ENCODE data around the gene RYR1. TPM values are rescaled to one million over a fixed set of nuclear protein-coding genes. Genes with fewer than 3 reads are reported as not detected.

The RYR1 gene
- total and polyA plus RNA-seq, 7 donors: under 0.01 to 4.1 (median 0.85) TPM

GRCh38 chr19:38451036-38451435 is 17.5 kb downstream of the RYR1 start:
- TF ChIP-seq POLR2A (IDR thresholded peaks at IDR 0.05) (no peak), EP300 (IDR thresholded peaks at IDR 0.05) (no peak), CTCF (IDR thresholded peaks at IDR 0.05) (no peak), POLR2AphosphoS5 (IDR thresholded peaks at IDR 0.05) (no peak)
- intact Hi-C loops (cut with DNase I): no loop called here
- 76 to 85% methylated on average over 8 of the region's 8 CpGs for WGBS, 2 donors
- H3K27ac ChIP-seq: no peak overlapping the region
- no peaks in the 10 kb centered on the region for H3K27me3 ChIP-seq
- H3K36me3 ChIP-seq: no peaks in the 10 kb centered on the region
- H3K9me3 ChIP-seq: no peaks in the 10 kb centered on the region
- no peak overlapping the region for H3K4me3 ChIP-seq
- H3K4me1 ChIP-seq: no peaks in the 10 kb centered on the region
- no peak for DNase-seq

GRCh38 chr19:38451629-38452028 is 18.1 kb downstream of the RYR1 start:
- Histone ChIP-seq H3K4me1 (no peaks in the 10 kb centered on the region), H3K9me3 (no peaks in the 10 kb centered on the region), H3K36me3 (no peaks in the 10 kb centered on the region), H3K27me3 (no peaks in the 10 kb centered on the region), H3K27ac (no peak overlapping the region), H3K4me3 (no peak overlapping the region)
- intact Hi-C loops (cut with DNase I): no loop called here
- DNase-seq: no peak
- TF ChIP-seq POLR2A (IDR thresholded peaks at IDR 0.05) (no peak), POLR2AphosphoS5 (IDR thresholded peaks at IDR 0.05) (no peak), EP300 (IDR thresholded peaks at IDR 0.05) (no peak), CTCF (IDR thresholded peaks at IDR 0.05) (no peak)
- WGBS, 2 donors: 88 to 89% methylated on average over 9 of the region's 9 CpGs

GRCh38 chr19:38452430-38453366 is 19.2 kb downstream of the RYR1 start:
- H3K4me1 ChIP-seq: no peaks in the 10 kb centered on the region
- H3K27ac ChIP-seq: no peak overlapping the region
- TF ChIP-seq CTCF (IDR thresholded peaks at IDR 0.05) (no peak), EP300 (IDR thresholded peaks at IDR 0.05) (no peak), POLR2A (IDR thresholded peaks at IDR 0.05) (no peak), POLR2AphosphoS5 (IDR thresholded peaks at IDR 0.05) (no peak)
- H3K9me3 ChIP-seq: no peaks in the 10 kb centered on the region
- no peak for DNase-seq
- no peaks in the 10 kb centered on the region for H3K36me3 ChIP-seq
- no peaks in the 10 kb centered on the region for H3K27me3 ChIP-seq
- intact Hi-C loops (cut with DNase I): no loop called here
- 67 to 75% methylated on average over 45 of the region's 45 CpGs for WGBS, 2 donors
- no peak overlapping the region for H3K4me3 ChIP-seq

GRCh38 chr19:38453596-38453995 is 20.1 kb downstream of the RYR1 start:
- no peak overlapping the region for H3K4me3 ChIP-seq
- WGBS, 2 donors: 60 to 71% methylated on average over 3 of the region's 3 CpGs

More at GRCh38 chr19:38453596-38453995, 20.1 kb downstream of the RYR1 start:
- intact Hi-C loops (cut with DNase I): no loop called here
- Histone ChIP-seq H3K27me3 (no peaks in the 10 kb centered on the region), H3K27ac (no peak overlapping the region), H3K9me3 (no peaks in the 10 kb centered on the region), H3K36me3 (no peaks in the 10 kb centered on the region), H3K4me1 (no peaks in the 10 kb centered on the region)
- DNase-seq: no peak
- TF ChIP-seq POLR2AphosphoS5 (IDR thresholded peaks at IDR 0.05): no peak
- no peak for TF ChIP-seq POLR2A (IDR thresholded peaks at IDR 0.05)
- TF ChIP-seq CTCF (IDR thresholded peaks at IDR 0.05): no peak
- no peak for TF ChIP-seq EP300 (IDR thresholded peaks at IDR 0.05)
